Fibroblast of lung (primary cell): ENCODE measurements around the gene MUC2. TPM values are rescaled to one million over a fixed set of nuclear protein-coding genes. Genes with fewer than 3 reads are reported as not detected.

ENCODE experiments used
- DNase-seq, 2 donors: peaks; one replicate each; pipeline versions ENCODE4 v3.0.0 to v3.0.0-alpha.2; 2010; ENCODE audit warnings: low read depth in 2 of 2
- H2AFZ ChIP-seq: 2 replicates; pipeline ENCODE4 v1.5.1; 2012; ENCODE audit warnings: low read length, control low read depth, inconsistent platforms
- H3K27ac ChIP-seq: 2 replicates; pipeline ENCODE4 v1.5.1; 2011; ENCODE audit warnings: low read length, control low read depth; ENCODE audit not compliant: insufficient read depth
- H3K27me3 ChIP-seq: 2 replicates; pipeline ENCODE4 v1.5.1; 2011; ENCODE audit warnings: mild to moderate bottlenecking, low read length; ENCODE audit not compliant: control insufficient read depth, insufficient read depth
- H3K36me3 ChIP-seq: 2 replicates; pipeline ENCODE4 v1.5.1; 2011; ENCODE audit warnings: low read length; ENCODE audit not compliant: control insufficient read depth, insufficient read depth
- H3K4me1 ChIP-seq: 2 replicates; pipeline ENCODE4 v1.5.1; 2011; ENCODE audit warnings: low read length; ENCODE audit not compliant: control insufficient read depth, insufficient read depth; ENCODE audit errors: extremely low read depth
- H3K4me2 ChIP-seq: 2 replicates; pipeline ENCODE4 v1.5.1; 2011; ENCODE audit warnings: low read length, control low read depth; ENCODE audit not compliant: insufficient read depth; ENCODE audit errors: extremely low read depth
- H3K4me3 ChIP-seq, 4 experiments: fragments of 200-600 bp in 1 of 4; sonication (generic) in 1 of 4; replicated peaks in 1 of 4; 2 replicates each; pipeline ENCODE4 v1.5.1; 2011 to 2016; ENCODE audit warnings: low read length in 4 of 4, low read depth in 3 of 4, mild to moderate bottlenecking in 3 of 4, control low read depth in 2 of 4, inconsistent platforms in 1 of 4, mixed read lengths in 1 of 4; ENCODE audit not compliant: insufficient read depth in 1 of 4; ENCODE audit errors: control extremely low read depth in 1 of 4
- H3K79me2 ChIP-seq: 2 replicates; pipeline ENCODE4 v1.5.1; 2012; ENCODE audit warnings: mild to moderate bottlenecking, low read length, inconsistent platforms; ENCODE audit not compliant: control insufficient read depth, insufficient read depth
- H3K9ac ChIP-seq: 2 replicates; pipeline ENCODE4 v1.5.1; 2011; ENCODE audit warnings: mild to moderate bottlenecking, low read length, control low read depth; ENCODE audit not compliant: insufficient read depth
- H3K9me3 ChIP-seq: 2 replicates; pipeline ENCODE4 v1.5.1; 2012; ENCODE audit warnings: low read depth, low read length; ENCODE audit not compliant: control insufficient read depth, insufficient read depth
- H4K20me1 ChIP-seq: 2 replicates; pipeline ENCODE4 v1.5.1; 2011; ENCODE audit warnings: low read length; ENCODE audit not compliant: control insufficient read depth, insufficient read depth; ENCODE audit errors: extremely low read depth
- EZH2 ChIP-seq: IDR thresholded peaks from 2 replicates; pipeline ENCODE4 v1.5.1; 2012; ENCODE audit warnings: low read length, control low read depth, mild to moderate bottlenecking; ENCODE audit errors: missing control alignments
- polyA plus RNA-seq, 2 donors: library from polyadenylated mRNA; depleted of rRNA in 1 of 2; stranded (reverse) in 1 of 2; unstranded in 1 of 2; fragments of >200 nt; gene quantifications; 2 replicates each; pipeline ENCODE4 v1.2.1, GENCODE V29; 2011 to 2012; ENCODE audit warnings: missing spikeins in 1 of 2
- total RNA-seq: library from RNA; depleted of rRNA; stranded (reverse); fragments of >200 nt; gene quantifications from 2 replicates; pipeline ENCODE4 v1.2.1, GENCODE V29; 2014
- TF ChIP-seq, protein P1 (sequence below), 2 donors: IDR thresholded peaks in 1 of 2; conservative IDR thresholded peaks in 1 of 2; 1 replicate in 1 of 2; 2 replicates in 1 of 2; pipeline ENCODE4 v1.5.1; 2011 to 2012; ENCODE audit warnings: low read length in 2 of 2, control low read depth in 1 of 2, inconsistent platforms in 1 of 2, low read depth in 1 of 2, mild to moderate bottlenecking in 1 of 2

Gene MUC2
- total and polyA plus RNA-seq, 2 donors (not counting 1 experiment from before 2014, with no cell fraction given), result not detected

DNA sequence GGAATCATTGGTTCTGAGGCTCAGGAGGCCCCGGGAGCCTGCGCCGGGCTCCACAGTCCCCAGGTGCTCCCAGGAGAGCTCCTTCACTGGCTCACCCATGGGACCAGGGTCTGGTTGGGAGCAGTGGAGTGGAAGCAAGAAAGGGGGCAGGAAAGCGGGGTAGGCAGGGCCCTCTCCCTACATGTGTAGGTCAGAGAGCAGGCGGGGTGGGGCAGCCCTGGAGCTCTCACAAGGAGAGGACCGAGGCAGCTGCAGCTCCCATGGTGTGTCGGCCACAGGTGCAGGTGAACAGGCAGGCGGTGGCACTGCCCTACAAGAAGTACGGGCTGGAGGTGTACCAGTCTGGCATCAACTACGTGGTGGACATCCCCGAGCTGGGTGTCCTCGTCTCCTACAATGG is 28.3 kb downstream of the MUC2 start:
- Histone ChIP-seq H3K27ac (no peak overlapping the region), H3K9ac (no peak overlapping the region), H3K4me1 (no peaks in the 10 kb centered on the region), H3K4me3 (no peak overlapping the region), H3K4me2 (no peak overlapping the region), H3K79me2 (no peaks in the 10 kb centered on the region), H2AFZ (no peak overlapping the region), H4K20me1 (no peaks in the 10 kb centered on the region), H3K36me3 (no peaks in the 10 kb centered on the region), H3K9me3 (peaks cover 2% of the 10 kb centered on the region), H3K27me3 (no peaks in the 10 kb centered on the region)
- TF ChIP-seq, protein P1, sequence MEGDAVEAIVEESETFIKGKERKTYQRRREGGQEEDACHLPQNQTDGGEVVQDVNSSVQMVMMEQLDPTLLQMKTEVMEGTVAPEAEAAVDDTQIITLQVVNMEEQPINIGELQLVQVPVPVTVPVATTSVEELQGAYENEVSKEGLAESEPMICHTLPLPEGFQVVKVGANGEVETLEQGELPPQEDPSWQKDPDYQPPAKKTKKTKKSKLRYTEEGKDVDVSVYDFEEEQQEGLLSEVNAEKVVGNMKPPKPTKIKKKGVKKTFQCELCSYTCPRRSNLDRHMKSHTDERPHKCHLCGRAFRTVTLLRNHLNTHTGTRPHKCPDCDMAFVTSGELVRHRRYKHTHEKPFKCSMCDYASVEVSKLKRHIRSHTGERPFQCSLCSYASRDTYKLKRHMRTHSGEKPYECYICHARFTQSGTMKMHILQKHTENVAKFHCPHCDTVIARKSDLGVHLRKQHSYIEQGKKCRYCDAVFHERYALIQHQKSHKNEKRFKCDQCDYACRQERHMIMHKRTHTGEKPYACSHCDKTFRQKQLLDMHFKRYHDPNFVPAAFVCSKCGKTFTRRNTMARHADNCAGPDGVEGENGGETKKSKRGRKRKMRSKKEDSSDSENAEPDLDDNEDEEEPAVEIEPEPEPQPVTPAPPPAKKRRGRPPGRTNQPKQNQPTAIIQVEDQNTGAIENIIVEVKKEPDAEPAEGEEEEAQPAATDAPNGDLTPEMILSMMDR (conservative IDR thresholded peaks at IDR 0.05 in 1 of 2, IDR thresholded peaks at IDR 0.05 in 1 of 2; ENCODE audit: low read depth in 1 of 2, low read length in 2 of 2), result no peak
- no peak for TF ChIP-seq EZH2
- DNase-seq, result no peak

DNA sequence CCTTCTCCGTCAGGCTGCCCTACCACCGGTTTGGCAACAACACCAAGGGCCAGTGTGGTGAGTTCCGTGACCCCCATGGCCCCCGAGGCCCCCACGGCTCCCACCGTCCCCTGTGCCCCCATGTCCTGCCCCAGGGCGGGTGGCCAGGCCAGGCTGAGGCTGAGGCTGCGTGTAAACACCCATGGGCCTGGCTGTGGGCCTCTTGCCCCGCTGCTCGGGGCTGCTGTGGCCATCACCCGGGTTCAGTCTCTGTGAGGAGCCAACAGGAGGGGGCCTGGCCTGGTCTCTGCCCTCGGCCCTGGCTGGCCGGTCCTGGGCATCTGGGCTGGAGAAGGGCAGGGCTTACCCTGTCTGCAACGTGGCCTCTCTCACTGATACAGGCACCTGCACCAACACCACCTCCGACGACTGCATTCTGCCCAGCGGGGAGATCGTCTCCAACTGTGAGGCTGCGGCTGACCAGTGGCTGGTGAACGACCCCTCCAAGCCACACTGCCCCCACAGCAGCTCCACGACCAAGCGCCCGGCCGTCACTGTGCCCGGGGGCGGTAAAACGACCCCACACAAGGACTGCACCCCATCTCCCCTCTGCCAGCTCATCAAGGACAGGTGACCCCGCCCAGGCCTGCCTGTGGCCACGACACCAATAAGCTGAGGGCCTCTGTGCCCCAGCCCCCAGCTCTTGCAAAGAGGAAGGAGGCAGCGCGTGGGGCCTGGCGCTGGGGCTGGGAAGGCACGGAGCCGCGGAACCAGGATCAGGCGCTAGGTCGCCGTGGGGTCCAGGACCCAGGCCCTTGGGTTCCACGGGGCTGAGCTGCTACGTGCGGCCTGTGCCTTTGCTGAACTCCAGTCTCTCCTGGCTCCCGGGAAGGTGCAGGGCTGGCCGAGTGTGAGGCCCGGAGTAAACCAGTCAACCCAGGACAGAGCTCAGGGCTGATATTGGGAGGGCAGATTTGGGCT is 29.0 kb downstream of the MUC2 start:
- no peak overlapping the region for H2AFZ ChIP-seq
- no peaks in the 10 kb centered on the region for H3K79me2 ChIP-seq
- H3K27ac ChIP-seq, result no peak overlapping the region
- TF ChIP-seq, protein P1 (conservative IDR thresholded peaks at IDR 0.05 in 1 of 2, IDR thresholded peaks at IDR 0.05 in 1 of 2; ENCODE audit: low read depth in 1 of 2, low read length in 2 of 2), result no peak
- no peak for TF ChIP-seq EZH2
- H3K36me3 ChIP-seq, result no peaks in the 10 kb centered on the region
- no peak overlapping the region for H3K4me2 ChIP-seq
- H3K4me3 ChIP-seq, result no peak overlapping the region
- H3K9me3 ChIP-seq, result peaks cover 2% of the 10 kb centered on the region
- no peaks in the 10 kb centered on the region for H3K27me3 ChIP-seq
- DNase-seq, result no peak
- no peaks in the 10 kb centered on the region for H4K20me1 ChIP-seq
- H3K4me1 ChIP-seq, result no peaks in the 10 kb centered on the region
- no peak overlapping the region for H3K9ac ChIP-seq

DNA sequence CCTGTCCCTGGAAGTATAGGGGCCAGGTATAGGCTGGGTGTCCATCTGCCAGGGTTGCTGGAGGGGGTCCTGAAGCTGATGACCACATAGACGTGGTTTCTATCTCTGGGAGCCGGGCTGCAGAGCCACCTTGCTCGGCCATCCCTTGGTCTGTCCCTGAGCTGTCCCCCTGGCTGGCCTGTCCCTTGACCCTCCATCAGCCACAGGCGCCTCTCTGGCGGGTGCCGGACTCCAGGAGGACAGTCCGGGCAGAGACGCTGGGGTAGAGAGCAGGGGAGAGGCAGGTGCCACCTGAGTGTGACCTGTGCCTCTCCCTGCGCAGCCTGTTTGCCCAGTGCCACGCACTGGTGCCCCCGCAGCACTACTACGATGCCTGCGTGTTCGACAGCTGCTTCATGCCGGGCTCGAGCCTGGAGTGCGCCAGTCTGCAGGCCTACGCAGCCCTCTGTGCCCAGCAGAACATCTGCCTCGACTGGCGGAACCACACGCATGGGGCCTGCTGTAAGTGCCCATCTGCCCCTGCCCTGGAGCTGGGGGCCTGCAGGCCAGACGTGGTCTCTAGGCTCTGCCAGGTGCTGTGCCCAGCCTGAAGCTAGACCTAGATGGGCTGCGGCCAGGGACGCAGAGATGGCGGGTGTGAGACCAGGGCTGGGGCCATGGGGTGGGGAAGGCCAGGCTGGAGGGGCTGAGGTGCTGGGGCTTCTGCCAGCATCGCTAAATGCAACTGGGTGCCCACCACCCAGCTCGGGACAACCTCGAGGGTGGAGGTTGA is 29.9 kb downstream of the MUC2 start:
- no peak overlapping the region for H3K27ac ChIP-seq
- H3K36me3 ChIP-seq, result no peaks in the 10 kb centered on the region
- no peaks in the 10 kb centered on the region for H3K27me3 ChIP-seq
- no peak overlapping the region for H3K9ac ChIP-seq
- no peaks in the 10 kb centered on the region for H3K79me2 ChIP-seq
- no peak overlapping the region for H3K4me2 ChIP-seq
- TF ChIP-seq, protein P1 (conservative IDR thresholded peaks at IDR 0.05 in 1 of 2, IDR thresholded peaks at IDR 0.05 in 1 of 2; ENCODE audit: low read depth in 1 of 2, low read length in 2 of 2), result no peak
- no peak for TF ChIP-seq EZH2
- H3K9me3 ChIP-seq, result no peaks in the 10 kb centered on the region
- H3K4me1 ChIP-seq, result no peaks in the 10 kb centered on the region
- H3K4me3 ChIP-seq, result no peak overlapping the region
- DNase-seq, result no peak
- H2AFZ ChIP-seq, result no peak overlapping the region
- no peaks in the 10 kb centered on the region for H4K20me1 ChIP-seq
